Esophagus (tissue), 2 donors: ENCODE measurements around the gene ADAMTS14. TPM values are rescaled to one million over a fixed set of nuclear protein-coding genes. Genes with fewer than 3 reads are reported as not detected.

Experiments used
- H3K27ac ChIP-seq, 2 donors: one replicate each; pipeline ENCODE4 v1.5.1; 2013; ENCODE audit warnings: low read depth in 2 of 2, mild to moderate bottlenecking in 2 of 2, inconsistent platforms in 1 of 2, low read length in 1 of 2, moderate library complexity in 1 of 2
- H3K27me3 ChIP-seq, 2 donors: one replicate each; pipeline ENCODE4 v1.6.1; 2013; ENCODE audit warnings: low read length in 2 of 2, control low read depth in 1 of 2, mild to moderate bottlenecking in 1 of 2; ENCODE audit not compliant: insufficient read depth in 2 of 2, control insufficient read depth in 1 of 2
- H3K36me3 ChIP-seq, 2 donors: one replicate each; pipeline ENCODE4 v1.6.1; 2013; ENCODE audit warnings: low read length in 1 of 2; ENCODE audit not compliant: control insufficient read depth in 2 of 2, insufficient read depth in 2 of 2
- H3K4me1 ChIP-seq, 2 donors: one replicate each; pipeline ENCODE4 v1.6.1; 2013; ENCODE audit warnings: low read length in 1 of 2; ENCODE audit not compliant: control insufficient read depth in 2 of 2, insufficient read depth in 2 of 2
- H3K4me3 ChIP-seq, 2 donors: one replicate each; pipeline ENCODE4 v1.5.1; 2013; ENCODE audit warnings: low read length in 2 of 2, mild to moderate bottlenecking in 2 of 2, low read depth in 1 of 2, moderate library complexity in 1 of 2
- H3K9me3 ChIP-seq, 2 donors: one replicate each; pipeline ENCODE4 v1.6.1; 2013; ENCODE audit warnings: mild to moderate bottlenecking in 2 of 2, low read depth in 1 of 2, low read length in 1 of 2, moderate library complexity in 1 of 2; ENCODE audit not compliant: control insufficient read depth in 2 of 2, insufficient read depth in 1 of 2
- WGBS, 2 donors: extraction: QIAGEN DNeasy Blood & Tissue Kit; methylation state at CpG; one replicate each; pipeline ENCODE4 v1.1.7; 2013; 5-methylcytosine and 5-hydroxymethylcytosine counted together
- polyA plus RNA-seq, 2 donors: library from polyadenylated mRNA; stranded (reverse); fragments of 200-250 nt; gene quantifications; one replicate each; pipeline ENCODE4 v1.2.3, GENCODE V29; 2013
- donor health status: healthy with polysubstance abuse.
- donor health status: Bipolar disorder and iron deficiency.

The ADAMTS14 gene
- polyA plus RNA-seq, 2 donors, result 0.59 to 2.2 TPM

DNA sequence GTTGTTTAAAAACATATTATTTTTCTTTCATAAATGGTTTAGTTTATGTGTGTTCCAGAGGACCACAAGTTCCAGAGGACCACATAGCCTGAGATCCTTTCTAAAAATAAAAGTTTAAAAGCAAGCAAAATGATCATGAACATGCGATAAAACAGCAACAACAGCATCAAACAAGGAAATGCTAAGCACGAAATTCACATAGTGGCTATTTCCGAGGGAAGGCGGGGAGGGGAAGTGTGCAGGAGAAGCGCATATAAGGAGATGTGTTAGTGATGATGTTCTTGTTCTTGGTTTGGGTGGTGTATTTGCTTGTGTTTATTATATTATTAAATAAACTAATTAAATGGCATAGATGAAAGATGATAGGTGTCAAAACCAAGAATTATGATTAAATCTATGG lies 111.7 kb downstream of the ADAMTS14 start:
- no peak overlapping the region for H3K4me3 ChIP-seq
- no peaks in the 10 kb centered on the region for H3K9me3 ChIP-seq
- peaks cover 0 to 6% of the 10 kb centered on the region in 2 donors for H3K4me1 ChIP-seq
- H3K36me3 ChIP-seq, result no peaks in the 10 kb centered on the region
- no peaks in the 10 kb centered on the region for H3K27me3 ChIP-seq
- WGBS, 2 donors, result 73 to 82% methylated on average over 5 of the region's 5 CpGs
- no peak overlapping the region for H3K27ac ChIP-seq

DNA sequence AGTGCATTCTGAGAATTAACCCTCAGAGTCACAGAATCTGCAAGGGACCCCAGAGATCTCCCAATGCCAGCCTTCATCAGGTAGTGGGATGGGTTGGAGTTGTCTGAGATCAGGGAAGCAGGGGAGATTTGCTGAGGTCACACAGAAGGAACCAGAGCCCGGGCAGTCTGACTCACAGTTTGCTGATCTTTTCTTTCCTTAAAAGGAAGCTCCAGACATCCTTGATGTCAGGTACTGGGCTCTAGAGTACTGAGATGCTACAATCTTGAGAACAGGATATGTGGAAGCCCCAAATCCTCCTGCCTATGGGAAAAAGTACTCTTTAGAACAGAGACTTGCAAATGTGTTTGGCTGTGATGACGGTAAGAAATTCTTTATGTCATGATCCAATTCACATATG lies 112.2 kb downstream of the ADAMTS14 start:
- no peaks in the 10 kb centered on the region for H3K27me3 ChIP-seq
- 59 to 67% methylated on average over 2 of the region's 2 CpGs for WGBS, 2 donors
- peaks cover 0 to 6% of the 10 kb centered on the region in 2 donors for H3K4me1 ChIP-seq
- H3K9me3 ChIP-seq, result no peaks in the 10 kb centered on the region
- H3K27ac ChIP-seq, result no peak overlapping the region
- H3K4me3 ChIP-seq, result no peak overlapping the region
- H3K36me3 ChIP-seq, result no peaks in the 10 kb centered on the region

DNA sequence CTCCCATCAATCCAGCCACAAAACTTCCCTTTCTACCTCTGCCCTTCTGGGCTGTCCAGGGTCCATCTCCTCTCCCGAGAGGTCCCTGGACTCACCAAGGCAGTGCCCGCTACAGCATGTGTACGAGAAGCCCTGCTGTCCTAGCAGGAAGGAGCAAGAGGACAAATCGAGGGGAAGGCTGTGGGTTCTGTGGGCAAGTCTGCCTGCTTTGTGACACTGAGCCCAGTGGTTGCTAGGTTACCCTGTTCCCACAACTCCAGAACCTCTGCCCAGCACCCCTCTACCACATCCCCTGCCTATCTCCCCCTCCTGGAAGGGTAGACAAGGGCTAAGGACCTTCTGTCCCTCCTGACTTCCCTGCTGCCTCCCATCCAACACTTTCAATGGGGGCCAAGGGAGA lies 112.9 kb downstream of the ADAMTS14 start, which contains the start of gene TBATA:
Gene TBATA, minus strand, starts transcription at position 188 of the 400 bp plus-strand sequence. CDS start 1,998 bp downstream, outside the sequence.
- H3K9me3 ChIP-seq, result no peaks in the 10 kb centered on the region
- no peaks in the 10 kb centered on the region for H3K27me3 ChIP-seq
- no peak within 1 kb of the TSS for H3K4me3 ChIP-seq
- H3K36me3 ChIP-seq, result no peaks in the 10 kb centered on the region
- peaks cover 0 to 6% of the 10 kb centered on the region in 2 donors for H3K4me1 ChIP-seq
- no peak within 1 kb of the TSS for H3K27ac ChIP-seq
- 67 to 74% methylated on average over 4 of the region's 4 CpGs for WGBS, 2 donors

DNA sequence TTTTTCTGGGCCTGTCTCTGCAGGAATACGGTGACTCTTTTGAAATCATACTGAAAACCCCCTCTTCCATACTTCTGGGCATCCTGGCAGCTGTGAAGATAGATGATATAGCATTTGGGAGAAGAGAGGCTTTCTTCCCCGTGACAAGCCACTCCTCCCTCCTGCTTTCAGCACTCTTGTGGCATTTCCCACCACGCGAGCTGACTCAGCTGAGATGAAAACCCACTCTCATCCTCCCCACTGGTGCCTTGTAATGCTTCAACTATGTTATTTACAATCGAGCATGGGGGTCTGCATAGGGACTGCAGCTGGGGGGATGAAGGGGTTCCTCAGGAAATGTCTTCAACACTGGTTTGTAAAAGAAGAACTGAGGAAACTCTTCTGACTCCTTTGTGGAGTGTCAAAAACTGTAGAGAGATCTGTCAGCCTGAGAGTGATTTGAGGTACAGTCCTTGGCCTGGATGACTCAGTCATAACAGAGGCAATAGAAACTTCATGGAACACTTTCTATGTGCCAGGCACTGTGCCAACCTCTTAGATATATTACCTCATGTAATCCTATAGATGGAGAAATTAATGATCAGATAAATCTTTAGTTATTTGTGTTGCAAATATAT lies 114.6 kb downstream of the ADAMTS14 start:
- 61 to 64% methylated on average over 5 of the region's 5 CpGs for WGBS, 2 donors

DNA sequence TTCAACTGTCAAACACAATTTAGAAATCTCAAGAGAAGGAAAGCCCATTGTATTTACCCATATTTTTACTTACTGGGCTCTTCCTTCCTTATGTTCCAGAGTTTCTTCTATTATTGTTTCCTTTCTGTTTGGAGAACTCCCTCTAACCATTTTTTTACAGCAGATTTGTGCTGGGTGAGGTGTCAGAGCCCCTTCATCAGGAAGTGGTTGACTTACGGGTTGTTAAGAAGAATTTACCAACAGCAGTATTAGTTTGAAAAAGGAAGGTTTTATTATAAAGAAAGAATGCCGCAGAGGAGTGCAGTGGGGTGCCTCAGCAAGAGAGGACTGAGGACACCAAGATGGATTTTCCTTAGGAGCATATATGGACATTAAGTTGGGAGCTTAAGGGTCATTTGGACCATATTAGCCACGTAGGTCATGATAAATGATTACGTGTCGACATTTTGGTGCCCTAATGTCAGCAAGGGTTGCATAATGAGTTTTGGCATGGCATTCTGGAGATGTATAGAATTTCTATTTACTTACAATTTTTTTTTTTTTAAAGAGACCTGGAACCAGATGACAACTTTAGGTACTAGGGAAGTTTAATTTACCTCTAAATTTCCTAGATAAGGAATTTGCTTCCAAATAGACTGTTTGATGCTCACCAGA lies 119.2 kb downstream of the ADAMTS14 start:
- H3K9me3 ChIP-seq, result no peaks in the 10 kb centered on the region
- WGBS, 2 donors, result 61 to 66% methylated on average over 5 of the region's 5 CpGs
- H3K27ac ChIP-seq, result no peak overlapping the region
- H3K36me3 ChIP-seq, result no peaks in the 10 kb centered on the region
- H3K4me3 ChIP-seq, result no peak overlapping the region
- H3K4me1 ChIP-seq, result peaks cover 0 to 3% of the 10 kb centered on the region in 2 donors
- H3K27me3 ChIP-seq, result no peaks in the 10 kb centered on the region

More for the DNA sequence above, 114.6 kb downstream of the ADAMTS14 start:
- H3K9me3 ChIP-seq, result no peaks in the 10 kb centered on the region
- peaks cover 0 to 6% of the 10 kb centered on the region in 2 donors for H3K4me1 ChIP-seq
- H3K27ac ChIP-seq, result peak overlapping the region; percentile 30 to 45
- H3K36me3 ChIP-seq, result no peaks in the 10 kb centered on the region
- H3K27me3 ChIP-seq, result no peaks in the 10 kb centered on the region
- H3K4me3 ChIP-seq, result no peak overlapping the region

DNA sequence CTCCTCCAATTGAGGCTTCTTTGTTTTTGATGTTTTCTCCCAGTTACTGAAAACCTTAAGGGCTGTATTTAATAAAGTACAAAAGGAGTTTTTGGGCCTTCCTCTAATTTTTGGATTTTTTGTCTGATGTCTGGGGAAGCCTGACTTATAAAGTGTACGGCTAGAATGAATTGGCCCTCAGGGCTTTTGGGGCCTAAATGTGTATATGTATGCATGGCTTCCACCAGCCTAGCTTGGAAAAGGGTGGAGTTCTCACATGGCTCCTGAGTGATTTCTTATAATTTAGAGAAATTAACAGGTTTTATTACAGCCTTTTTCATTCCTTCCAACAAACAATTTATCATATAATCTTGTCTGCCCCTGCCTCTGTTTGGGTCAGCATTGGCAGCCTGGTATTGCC lies 123.3 kb downstream of the ADAMTS14 start:
- H3K27ac ChIP-seq, result no peak overlapping the region
- peaks cover 0 to 3% of the 10 kb centered on the region in 2 donors for H3K4me1 ChIP-seq
- no peaks in the 10 kb centered on the region for H3K9me3 ChIP-seq
- no peak overlapping the region for H3K4me3 ChIP-seq
- H3K36me3 ChIP-seq, result no peaks in the 10 kb centered on the region
- H3K27me3 ChIP-seq, result no peaks in the 10 kb centered on the region
- 76 to 79% methylated on average over 1 of the region's 1 CpG for WGBS, 2 donors

DNA sequence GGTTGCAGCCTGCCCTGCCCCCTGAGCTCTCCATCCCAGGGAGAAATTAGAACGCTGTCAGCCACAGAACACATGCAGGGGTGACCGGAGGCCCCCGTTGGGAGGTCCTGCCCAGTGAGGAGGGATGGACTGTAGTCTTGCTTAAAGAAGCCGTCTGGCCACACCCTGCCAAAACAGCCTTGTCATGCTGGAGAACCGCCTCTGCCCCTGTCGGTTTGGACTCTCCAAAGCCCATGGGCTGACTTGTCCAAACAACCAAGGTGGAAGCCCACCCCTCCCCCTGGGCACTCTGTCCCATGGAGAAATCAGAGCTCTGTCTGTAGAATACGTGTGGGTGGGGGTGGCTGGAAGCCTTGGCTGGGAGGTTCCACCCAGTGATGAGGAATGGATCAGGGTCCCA lies 125.5 kb downstream of the ADAMTS14 start:
- Histone ChIP-seq H3K36me3 (no peaks in the 10 kb centered on the region), H3K4me3 (no peak overlapping the region), H3K27ac (no peak overlapping the region), H3K27me3 (no peaks in the 10 kb centered on the region), H3K9me3 (no peaks in the 10 kb centered on the region), H3K4me1 (peaks cover 0 to 3% of the 10 kb centered on the region in 2 donors)
- 79 to 84% methylated on average over 7 of the region's 7 CpGs for WGBS, 2 donors

DNA sequence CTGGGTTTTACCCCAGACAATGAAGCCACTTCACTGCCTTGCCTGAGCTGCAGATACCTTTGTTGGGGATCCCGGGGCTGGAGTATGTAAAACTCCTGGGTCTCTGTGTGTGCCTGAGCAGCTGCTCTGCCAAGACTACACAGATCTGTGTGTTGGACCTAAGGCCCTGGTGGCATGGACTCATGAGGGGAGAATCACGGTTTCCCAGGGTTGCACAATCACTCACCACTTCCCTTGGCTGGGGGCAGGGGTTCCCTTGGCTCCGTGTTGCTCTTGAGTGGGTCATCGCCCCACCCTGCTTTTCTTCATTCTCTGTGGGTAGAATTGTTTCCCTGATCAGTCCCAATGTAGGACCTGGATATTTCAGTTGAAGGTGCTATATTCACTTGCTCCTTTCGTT lies 126.8 kb downstream of the ADAMTS14 start:
- H3K4me3 ChIP-seq, result no peak overlapping the region
- H3K27ac ChIP-seq, result no peak overlapping the region
- 66 to 77% methylated on average over 5 of the region's 5 CpGs for WGBS, 2 donors
- no peaks in the 10 kb centered on the region for H3K9me3 ChIP-seq
- no peaks in the 10 kb centered on the region for H3K36me3 ChIP-seq
- H3K4me1 ChIP-seq, result peaks cover 0 to 3% of the 10 kb centered on the region in 2 donors
- H3K27me3 ChIP-seq, result no peaks in the 10 kb centered on the region

DNA sequence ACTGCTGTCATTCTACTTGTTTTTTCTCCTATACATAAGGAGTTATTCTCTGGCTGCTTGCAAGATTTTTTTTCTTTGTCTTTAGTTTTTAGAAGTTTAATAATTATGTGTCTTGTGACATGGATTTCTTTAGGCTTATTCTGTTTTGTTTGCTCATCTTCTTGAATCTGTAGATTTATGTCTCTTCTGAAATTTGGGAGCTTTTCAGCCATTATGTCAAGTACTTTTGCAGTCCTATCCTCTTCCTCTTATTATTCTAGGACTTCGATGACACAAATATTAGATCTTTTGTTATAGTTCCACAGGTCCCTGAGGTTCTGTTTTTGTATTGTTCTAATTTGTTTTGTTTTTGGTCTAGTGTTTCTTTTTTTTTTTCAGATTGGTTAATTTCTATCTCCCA lies 129.5 kb downstream of the ADAMTS14 start:
- Histone ChIP-seq H3K27me3 (no peaks in the 10 kb centered on the region), H3K4me3 (no peak overlapping the region), H3K27ac (no peak overlapping the region), H3K36me3 (no peaks in the 10 kb centered on the region), H3K4me1 (peaks cover 0 to 11% of the 10 kb centered on the region in 2 donors), H3K9me3 (no peaks in the 10 kb centered on the region)
- 65 to 92% methylated on average over 1 of the region's 1 CpG for WGBS, 2 donors
